GM12874 (cell line): ENCODE measurements around the gene INF2.

ENCODE experiments used
- TF ChIP-seq, protein P1 (sequence below): IDR thresholded peaks from 2 replicates; pipeline ENCODE4 v1.5.1; 2011; ENCODE audit warnings: low read depth, mild to moderate bottlenecking, control low read depth, low read length, moderate library complexity; ENCODE audit not compliant: insufficient read depth

The INF2 gene

DNA sequence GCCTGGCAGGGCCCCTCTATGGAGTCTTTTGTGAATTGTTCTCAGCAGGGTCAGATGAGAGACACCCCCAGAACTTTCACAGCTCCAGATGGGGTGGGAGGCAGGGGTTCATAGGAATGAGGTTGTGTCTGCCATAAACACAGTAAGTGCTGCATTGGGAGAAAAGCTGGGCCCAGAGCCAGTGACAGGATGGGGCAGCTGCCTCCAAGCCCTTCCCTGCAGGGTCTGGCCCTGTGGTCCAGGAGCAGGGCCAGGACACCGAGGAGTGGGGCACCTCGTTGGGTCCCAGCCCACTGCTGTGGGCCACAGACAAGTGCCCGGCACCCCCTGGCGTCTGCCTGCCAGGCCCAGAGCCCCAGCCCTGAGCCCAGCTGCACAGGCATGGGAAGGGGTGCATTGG is 13.3 kb downstream of the INF2 start:
- TF ChIP-seq, protein P1, sequence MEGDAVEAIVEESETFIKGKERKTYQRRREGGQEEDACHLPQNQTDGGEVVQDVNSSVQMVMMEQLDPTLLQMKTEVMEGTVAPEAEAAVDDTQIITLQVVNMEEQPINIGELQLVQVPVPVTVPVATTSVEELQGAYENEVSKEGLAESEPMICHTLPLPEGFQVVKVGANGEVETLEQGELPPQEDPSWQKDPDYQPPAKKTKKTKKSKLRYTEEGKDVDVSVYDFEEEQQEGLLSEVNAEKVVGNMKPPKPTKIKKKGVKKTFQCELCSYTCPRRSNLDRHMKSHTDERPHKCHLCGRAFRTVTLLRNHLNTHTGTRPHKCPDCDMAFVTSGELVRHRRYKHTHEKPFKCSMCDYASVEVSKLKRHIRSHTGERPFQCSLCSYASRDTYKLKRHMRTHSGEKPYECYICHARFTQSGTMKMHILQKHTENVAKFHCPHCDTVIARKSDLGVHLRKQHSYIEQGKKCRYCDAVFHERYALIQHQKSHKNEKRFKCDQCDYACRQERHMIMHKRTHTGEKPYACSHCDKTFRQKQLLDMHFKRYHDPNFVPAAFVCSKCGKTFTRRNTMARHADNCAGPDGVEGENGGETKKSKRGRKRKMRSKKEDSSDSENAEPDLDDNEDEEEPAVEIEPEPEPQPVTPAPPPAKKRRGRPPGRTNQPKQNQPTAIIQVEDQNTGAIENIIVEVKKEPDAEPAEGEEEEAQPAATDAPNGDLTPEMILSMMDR = no peak

DNA sequence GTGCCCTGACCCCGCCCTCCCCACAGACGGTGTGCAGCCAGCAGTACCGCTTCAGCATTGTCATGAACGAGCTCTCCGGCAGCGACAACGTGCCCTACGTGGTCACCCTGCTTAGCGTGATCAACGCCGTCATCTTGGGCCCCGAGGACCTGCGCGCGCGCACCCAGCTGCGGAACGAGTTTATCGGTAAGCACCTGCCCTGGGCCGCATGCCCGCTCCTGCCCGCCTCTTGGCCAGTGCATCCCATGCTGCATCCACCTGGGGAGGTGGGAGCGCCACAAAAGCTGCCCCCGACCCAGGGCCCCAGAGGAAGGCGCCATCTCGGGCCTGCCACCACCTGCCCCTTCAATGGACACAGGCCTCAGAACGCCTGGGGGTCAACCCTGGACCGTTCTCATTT is 13.9 kb downstream of the INF2 start:
- TF ChIP-seq, protein P1 = no peak

DNA sequence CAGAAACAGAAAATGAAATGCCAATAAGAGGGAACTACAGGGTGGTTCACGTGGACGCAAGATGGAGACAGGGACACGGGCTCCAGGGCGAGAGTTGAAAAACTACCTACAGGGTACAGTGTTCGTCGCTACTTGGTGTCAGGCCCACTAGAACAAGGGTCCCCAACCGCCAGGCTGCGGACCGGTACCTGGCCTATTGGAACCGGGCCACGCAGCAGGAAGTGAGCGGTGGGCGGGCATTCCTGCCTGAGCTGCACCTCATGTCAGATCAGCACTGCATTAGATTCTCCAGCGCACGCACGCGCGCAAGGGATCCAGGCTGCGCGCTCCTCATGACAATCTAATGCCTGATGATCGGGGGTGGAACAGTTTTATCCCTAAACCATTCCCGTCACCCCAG is 14.8 kb downstream of the INF2 start:
- TF ChIP-seq, protein P1 = no peak

DNA sequence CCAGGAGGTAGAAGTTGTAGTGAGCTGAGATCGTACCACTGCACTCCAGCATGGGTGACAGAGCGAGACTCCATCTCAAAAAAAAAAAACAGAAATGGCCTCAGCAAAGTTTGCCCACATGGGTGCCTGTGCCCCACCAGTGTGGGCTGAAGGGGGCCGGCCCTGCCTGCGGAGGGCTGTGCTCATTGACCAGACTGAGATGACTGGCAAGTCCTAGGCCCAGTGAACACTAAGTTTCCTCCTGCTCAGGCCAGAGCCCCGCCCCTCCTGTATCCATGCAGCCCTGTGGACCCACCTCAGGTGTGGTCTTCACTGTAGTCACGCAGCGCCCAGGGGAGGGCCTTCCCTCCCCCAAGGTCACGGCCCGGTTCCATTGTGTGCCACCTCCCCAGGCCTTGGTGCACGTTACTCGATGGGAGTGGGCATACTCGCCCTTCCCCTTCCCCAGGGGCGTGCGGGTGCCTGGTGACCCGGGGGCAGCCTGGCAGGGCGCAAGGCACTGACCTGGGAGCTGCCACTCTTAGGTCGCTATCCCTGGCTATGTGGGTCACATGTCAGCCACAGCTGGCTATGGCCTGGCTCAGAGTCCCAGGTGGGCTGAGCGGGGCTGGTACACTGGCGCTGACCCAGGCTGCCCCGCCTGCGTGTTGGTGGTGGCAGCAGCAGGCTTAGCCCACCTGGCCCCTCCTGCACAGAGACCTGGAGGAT is 16.1 kb downstream of the INF2 start:
- TF ChIP-seq, protein P1 = no peak

DNA sequence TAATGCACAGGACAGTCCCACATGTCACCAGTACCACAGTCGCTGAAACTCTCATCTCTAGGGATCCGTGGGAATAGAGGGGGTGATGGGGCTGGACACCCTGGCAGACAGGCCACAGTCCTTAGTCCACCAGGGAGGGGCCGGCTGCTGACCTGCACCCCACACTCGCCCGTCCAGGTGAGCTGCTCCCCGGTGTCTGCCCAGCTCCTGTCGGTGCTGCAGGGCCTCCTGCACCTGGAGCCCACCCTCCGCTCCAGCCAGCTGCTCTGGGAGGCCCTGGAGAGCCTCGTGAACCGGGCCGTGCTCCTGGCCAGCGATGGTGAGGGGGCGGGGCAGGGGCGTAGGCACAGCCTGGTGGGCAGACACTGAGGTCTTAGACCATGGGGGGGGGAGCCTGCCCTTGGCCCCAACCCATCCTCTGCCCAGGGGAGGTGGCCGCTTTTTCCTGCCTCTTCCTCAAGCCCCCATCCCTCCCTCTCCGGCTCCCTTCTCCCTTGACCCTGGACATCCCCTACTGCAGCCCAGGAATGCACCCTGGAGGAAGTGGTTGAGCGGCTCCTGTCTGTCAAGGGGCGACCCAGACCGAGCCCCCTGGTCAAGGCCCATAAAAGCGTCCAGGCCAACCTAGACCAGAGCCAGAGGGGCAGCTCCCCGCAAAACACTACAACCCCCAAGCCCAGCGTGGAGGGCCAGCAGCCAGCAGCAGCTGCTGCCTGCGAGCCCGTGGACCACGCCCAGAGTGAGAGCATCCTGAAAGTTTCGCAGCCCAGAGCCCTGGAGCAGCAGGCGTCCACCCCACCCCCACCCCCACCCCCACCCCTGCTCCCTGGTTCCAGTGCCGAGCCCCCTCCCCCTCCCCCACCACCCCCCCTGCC is 17.6 kb downstream of the INF2 start:
- TF ChIP-seq, protein P1 = no peak

DNA sequence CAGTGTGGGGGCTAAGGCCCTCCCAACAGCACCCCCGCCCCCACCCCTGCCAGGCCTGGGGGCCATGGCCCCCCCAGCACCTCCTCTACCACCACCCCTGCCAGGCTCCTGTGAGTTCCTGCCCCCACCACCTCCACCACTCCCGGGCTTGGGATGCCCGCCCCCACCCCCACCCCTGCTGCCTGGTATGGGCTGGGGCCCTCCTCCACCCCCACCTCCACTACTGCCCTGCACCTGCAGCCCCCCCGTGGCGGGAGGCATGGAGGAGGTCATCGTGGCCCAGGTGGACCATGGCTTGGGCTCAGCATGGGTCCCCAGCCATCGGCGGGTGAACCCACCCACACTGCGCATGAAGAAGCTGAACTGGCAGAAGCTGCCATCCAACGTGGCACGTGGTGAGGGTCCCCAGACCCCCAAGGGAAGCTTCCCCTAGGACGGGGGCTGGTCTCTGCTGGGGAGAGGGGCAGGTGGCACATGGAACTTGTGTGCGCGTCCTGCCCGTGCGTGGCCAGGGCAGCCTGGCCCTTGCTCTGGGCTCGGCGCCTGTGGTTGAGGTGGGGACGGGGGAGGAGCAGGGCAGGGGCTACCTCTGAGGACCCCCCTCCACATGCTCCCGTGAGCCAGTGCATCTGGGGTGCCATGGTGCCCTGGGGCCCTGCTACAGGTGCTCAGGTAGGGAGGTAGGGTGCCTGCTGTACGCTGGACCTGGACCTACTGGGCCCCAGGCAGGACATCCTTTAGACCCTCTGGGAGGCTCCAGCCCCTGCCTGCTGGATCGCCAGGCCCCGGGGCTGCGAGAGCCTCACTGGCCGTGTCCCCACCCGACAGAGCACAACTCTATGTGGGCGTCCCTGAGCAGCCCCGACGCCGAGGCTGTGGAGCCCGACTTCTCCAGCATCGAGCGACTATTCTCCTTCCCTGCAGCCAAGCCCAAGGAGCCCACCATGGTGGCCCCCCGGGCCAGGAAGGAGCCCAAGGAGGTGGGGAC is 18.5 kb downstream of the INF2 start:
- TF ChIP-seq, protein P1 = no peak

DNA sequence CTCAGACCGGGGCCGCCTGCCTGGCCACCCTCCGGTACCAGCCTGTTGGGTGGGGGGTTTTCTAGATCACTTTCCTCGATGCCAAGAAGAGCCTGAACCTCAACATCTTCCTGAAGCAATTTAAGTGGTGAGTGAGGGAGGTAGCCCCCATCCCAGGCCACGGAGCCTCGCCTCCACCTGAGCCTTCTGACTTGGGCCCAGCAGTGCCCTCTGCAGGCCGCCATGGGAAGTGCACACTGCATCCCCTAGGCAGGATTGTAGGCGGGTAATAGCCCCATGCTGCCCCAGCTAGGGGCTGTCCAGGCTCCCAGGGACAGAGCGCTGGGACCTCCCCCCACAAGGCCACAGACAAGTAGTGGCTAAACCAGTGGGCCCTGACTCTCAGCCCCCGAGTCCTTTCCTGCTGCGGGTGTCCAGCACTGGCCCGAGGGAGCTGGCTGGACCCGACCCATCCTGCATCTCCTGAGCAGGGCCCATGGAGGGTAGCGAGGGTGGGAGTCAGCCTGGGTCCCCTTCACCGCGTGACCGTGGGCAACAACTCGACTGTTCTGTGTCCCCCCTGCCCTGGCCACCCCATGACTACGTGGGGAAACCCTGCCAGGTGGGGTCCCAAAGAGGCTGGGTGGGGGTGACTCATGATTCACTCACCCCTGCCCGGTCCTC is 19.3 kb downstream of the INF2 start:
- TF ChIP-seq, protein P1 = peak; percentile 99
